Measurements from ENCODE around the gene HP. TPM values are rescaled to one million over a fixed set of nuclear protein-coding genes. Genes with fewer than 3 reads are reported as not detected.

The HP gene
- total RNA-seq: 24.3 and 63.7 TPM in 2 replicates

GRCh38 chr16:72054254-72054847 lies at the start of gene HP:
Gene HP, plus strand, starts transcription at chr16:72054505. Its CDS starts 148 bp downstream, at chr16:72054653.

GRCh38 chr16:72008424-72009216 lies 45.7 kb upstream of the HP start, which contains the start of gene DHODH:
Gene DHODH, plus strand, starts transcription at chr16:72008744. Its CDS starts 21 bp downstream, at chr16:72008765.

GRCh38 chr16:72093448-72094265 lies 39.4 kb downstream of the HP start, which contains the start of the genes DHX38 and TXNL4B:
Gene DHX38, plus strand, starts transcription at chr16:72093847. Its CDS starts 2,311 bp downstream, at chr16:72096158.
Gene TXNL4B, minus strand, starts transcription at chr16:72093620. Its CDS starts 2,871 bp downstream, at chr16:72090749.

Other genes with a start within 250 kb of the HP start
- 46.0 and 47.8 TPM in 2 replicates for gene AP1G1, start 245.7 kb upstream of the HP start, total RNA-seq
- 9.2 and 11.6 TPM in 2 replicates for gene ATXN1L, start 208.5 kb upstream of the HP start, total RNA-seq
- gene ZNF821, start 170.3 kb upstream of the HP start, total RNA-seq: 10.2 and 16.3 TPM in 2 replicates
- gene IST1, start 159.0 kb upstream of the HP start, total RNA-seq: 129 and 147 TPM in 2 replicates
- gene PKD1L3, start 54.1 kb upstream of the HP start, total RNA-seq: under 0.01 TPM in 1 of 2 replicates, not detected in the other
- gene DHODH, start 45.8 kb upstream of the HP start, total RNA-seq: 1.2 and 5.8 TPM in 2 replicates
- 3.0 and 41.7 TPM in 2 replicates for gene HPR, start 8.7 kb downstream of the HP start, total RNA-seq
- 12.4 and 25.8 TPM in 2 replicates for gene TXNL4B, start 39.1 kb downstream of the HP start, total RNA-seq
- gene DHX38, start 39.3 kb downstream of the HP start, total RNA-seq: 27.3 and 34.2 TPM in 2 replicates
- gene PMFBP1, start 117.7 kb downstream of the HP start, total RNA-seq: not detected in 2 replicates